ENCODE results near the gene C3orf52.

- TF ChIP-seq CTCF (IDR thresholded peaks at IDR 0.05): no peak
- no peak for TF ChIP-seq POLR2A (IDR thresholded peaks at IDR 0.05)
Measured at GRCh38 chr3:112088944-112089343, 2.8 kb downstream of the C3orf52 start.
